Ovary (tissue), 3 donors: ENCODE measurements around the gene CRADD.

Source experiments
- EP300 ChIP-seq: sonication (generic); formaldehyde crosslinking; IDR thresholded peaks from one replicate; pipeline ENCODE4 v1.6.1; 2017; ENCODE audit warnings: antibody characterized with exemption
- TF ChIP-seq, protein P1 (sequence below), 3 donors: fragments of 450-650 bp in 2 of 3; fragments of 200-600 bp in 1 of 3; IDR thresholded peaks; one replicate each; pipeline versions ENCODE4 v1.5.1 to v1.8.0; 2016 to 2022; ENCODE audit warnings: antibody characterized with exemption in 3 of 3, mild to moderate bottlenecking in 1 of 3
- donor health status: DM: no; HTN: no; CAD: no.

DNA sequence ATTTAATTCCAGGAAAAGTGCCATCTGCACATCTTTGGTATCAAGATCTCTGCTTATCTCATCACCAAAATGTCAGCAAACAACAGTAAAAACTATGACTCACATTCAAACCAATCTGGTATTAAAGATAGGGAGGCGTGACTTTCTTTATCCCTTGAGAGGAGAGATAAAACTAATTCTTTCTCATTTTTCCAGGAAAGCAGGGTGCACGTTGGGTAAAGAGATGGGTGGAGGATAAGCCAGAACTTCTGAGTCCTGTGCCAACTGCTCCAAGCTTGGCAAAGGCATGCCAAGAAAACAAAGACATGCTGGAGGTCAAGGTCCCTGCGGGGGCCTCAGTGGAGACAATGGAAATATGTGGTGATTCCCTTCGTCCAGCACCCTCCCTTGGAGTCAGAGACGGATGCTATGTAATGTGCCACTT, 245.4 kb downstream of the CRADD start:
- TF ChIP-seq, protein P1, sequence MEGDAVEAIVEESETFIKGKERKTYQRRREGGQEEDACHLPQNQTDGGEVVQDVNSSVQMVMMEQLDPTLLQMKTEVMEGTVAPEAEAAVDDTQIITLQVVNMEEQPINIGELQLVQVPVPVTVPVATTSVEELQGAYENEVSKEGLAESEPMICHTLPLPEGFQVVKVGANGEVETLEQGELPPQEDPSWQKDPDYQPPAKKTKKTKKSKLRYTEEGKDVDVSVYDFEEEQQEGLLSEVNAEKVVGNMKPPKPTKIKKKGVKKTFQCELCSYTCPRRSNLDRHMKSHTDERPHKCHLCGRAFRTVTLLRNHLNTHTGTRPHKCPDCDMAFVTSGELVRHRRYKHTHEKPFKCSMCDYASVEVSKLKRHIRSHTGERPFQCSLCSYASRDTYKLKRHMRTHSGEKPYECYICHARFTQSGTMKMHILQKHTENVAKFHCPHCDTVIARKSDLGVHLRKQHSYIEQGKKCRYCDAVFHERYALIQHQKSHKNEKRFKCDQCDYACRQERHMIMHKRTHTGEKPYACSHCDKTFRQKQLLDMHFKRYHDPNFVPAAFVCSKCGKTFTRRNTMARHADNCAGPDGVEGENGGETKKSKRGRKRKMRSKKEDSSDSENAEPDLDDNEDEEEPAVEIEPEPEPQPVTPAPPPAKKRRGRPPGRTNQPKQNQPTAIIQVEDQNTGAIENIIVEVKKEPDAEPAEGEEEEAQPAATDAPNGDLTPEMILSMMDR (IDR thresholded peaks at IDR 0.05): no peak
- TF ChIP-seq EP300: no peak
